Right lobe of liver (tissue), 4 donors: Measurements from ENCODE around the gene AAK1.

Experiments used
- CTCF ChIP-seq, 4 donors: fragments of 200-600 bp in 3 of 4; fragments of 450-650 bp in 1 of 4; IDR thresholded peaks; one replicate each; pipeline versions ENCODE4 v1.5.1 to v1.8.0; 2016 to 2022; ENCODE audit warnings: antibody characterized with exemption in 4 of 4, mild to moderate bottlenecking in 2 of 4
- POLR2A ChIP-seq: fragments of 450-650 bp; IDR thresholded peaks from one replicate; pipeline ENCODE4 v1.6.1; 2017; ENCODE audit warnings: antibody characterized with exemption, mild to moderate bottlenecking
- donor health status: DM: no; HTN: no; CAD: no.
- donor health status: DM: no; HTN: no; CAD: no.
- donor health status: DM: no; HTN: yes; CAD: no.

GRCh38 chr2:69619725-69620124 lies 23.8 kb downstream of the AAK1 start:
- TF ChIP-seq CTCF (IDR thresholded peaks at IDR 0.05) (no peak), POLR2A (no peak)
